Uterus (tissue), 2 donors: ENCODE data around the gene C1QTNF6.

Source experiments
- CTCF ChIP-seq, 4 experiments: fragments of 200-600 bp in 2 of 4; fragments of 450-650 bp in 2 of 4; sonication (generic) in 2 of 4; IDR thresholded peaks; one replicate each; pipeline ENCODE4 v1.5.1; 2016 to 2019; ENCODE audit warnings: antibody characterized with exemption in 4 of 4, mild to moderate bottlenecking in 2 of 4, moderate library complexity in 1 of 4
- POLR2A ChIP-seq, 2 donors: fragments of 450-650 bp; IDR thresholded peaks; one replicate each; pipeline ENCODE4 v1.6.1; 2016; ENCODE audit warnings: antibody characterized with exemption in 2 of 2, mild to moderate bottlenecking in 1 of 2, moderate library complexity in 1 of 2

- TF ChIP-seq CTCF (IDR thresholded peaks at IDR 0.05) (no peak), POLR2A (IDR thresholded peaks at IDR 0.05) (no peak)
These were observed 14.0 kb upstream of the C1QTNF6 start for GRCh38 chr22:37202001-37202555.
